Ishikawa (cell line): ENCODE data around the gene ERG28.

ENCODE experiments used
- CREB1 ChIP-seq: IDR thresholded peaks from 2 replicates; pipeline ENCODE4 v1.6.1; 2012; ENCODE audit warnings: low read depth
- EP300 ChIP-seq: IDR thresholded peaks from 2 replicates; pipeline ENCODE4 v1.6.1; 2012; ENCODE audit warnings: borderline replicate concordance
- FOXM1 ChIP-seq: IDR thresholded peaks from 2 replicates; pipeline ENCODE4 v1.6.1; 2012; ENCODE audit warnings: low read depth, borderline replicate concordance
- MAX ChIP-seq: IDR thresholded peaks from 2 replicates; pipeline ENCODE4 v1.6.1; 2012
- NFIC ChIP-seq: IDR thresholded peaks from 2 replicates; pipeline ENCODE4 v1.6.1; 2012
- RAD21 ChIP-seq: IDR thresholded peaks from 2 replicates; pipeline ENCODE4 v1.6.1; 2012; ENCODE audit warnings: low read depth
- TAF1 ChIP-seq: IDR thresholded peaks from 2 replicates; pipeline ENCODE4 v1.6.1; 2012; ENCODE audit warnings: low read depth, mild to moderate bottlenecking
- TCF12 ChIP-seq: IDR thresholded peaks from 2 replicates; pipeline ENCODE4 v1.6.1; 2012; ENCODE audit warnings: low read depth
- TEAD4 ChIP-seq: IDR thresholded peaks from 2 replicates; pipeline ENCODE4 v1.6.1; 2012
- YY1 ChIP-seq: IDR thresholded peaks from 2 replicates; pipeline ENCODE4 v1.6.1; 2012; ENCODE audit warnings: low read depth
- ZBTB7A ChIP-seq: IDR thresholded peaks from 2 replicates; pipeline ENCODE4 v1.6.1; 2012; ENCODE audit warnings: low read depth
- TF ChIP-seq, protein P1 (sequence below): IDR thresholded peaks from 2 replicates; pipeline ENCODE4 v1.6.1; 2012; ENCODE audit warnings: low read depth, mild to moderate bottlenecking

DNA sequence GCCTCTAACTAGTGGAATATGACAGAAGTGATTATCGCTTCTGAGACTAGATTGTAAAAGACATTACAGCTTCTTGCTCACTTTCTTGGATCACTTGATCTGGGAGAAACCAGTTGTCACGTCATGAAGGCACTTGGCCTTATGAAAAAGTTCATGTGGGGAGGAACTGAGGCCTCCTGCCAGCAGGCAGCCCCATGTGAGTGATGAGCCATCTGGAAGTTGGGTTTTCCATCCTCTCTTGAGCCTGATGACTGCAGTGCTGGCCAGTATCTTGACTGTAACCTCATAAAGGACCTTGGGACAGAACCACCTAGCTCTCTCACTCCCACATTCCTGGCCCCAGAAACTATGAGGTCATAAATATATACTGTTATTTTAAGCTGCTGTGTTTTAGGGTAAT, 28.3 kb upstream of the ERG28 start:
- TF ChIP-seq EP300 (no peak), YY1 (no peak), MAX (no peak), CREB1 (no peak), RAD21 (no peak), TEAD4 (no peak), FOXM1 (no peak), TCF12 (no peak), ZBTB7A (no peak), NFIC (no peak), TAF1 (no peak)
- TF ChIP-seq, protein P1, sequence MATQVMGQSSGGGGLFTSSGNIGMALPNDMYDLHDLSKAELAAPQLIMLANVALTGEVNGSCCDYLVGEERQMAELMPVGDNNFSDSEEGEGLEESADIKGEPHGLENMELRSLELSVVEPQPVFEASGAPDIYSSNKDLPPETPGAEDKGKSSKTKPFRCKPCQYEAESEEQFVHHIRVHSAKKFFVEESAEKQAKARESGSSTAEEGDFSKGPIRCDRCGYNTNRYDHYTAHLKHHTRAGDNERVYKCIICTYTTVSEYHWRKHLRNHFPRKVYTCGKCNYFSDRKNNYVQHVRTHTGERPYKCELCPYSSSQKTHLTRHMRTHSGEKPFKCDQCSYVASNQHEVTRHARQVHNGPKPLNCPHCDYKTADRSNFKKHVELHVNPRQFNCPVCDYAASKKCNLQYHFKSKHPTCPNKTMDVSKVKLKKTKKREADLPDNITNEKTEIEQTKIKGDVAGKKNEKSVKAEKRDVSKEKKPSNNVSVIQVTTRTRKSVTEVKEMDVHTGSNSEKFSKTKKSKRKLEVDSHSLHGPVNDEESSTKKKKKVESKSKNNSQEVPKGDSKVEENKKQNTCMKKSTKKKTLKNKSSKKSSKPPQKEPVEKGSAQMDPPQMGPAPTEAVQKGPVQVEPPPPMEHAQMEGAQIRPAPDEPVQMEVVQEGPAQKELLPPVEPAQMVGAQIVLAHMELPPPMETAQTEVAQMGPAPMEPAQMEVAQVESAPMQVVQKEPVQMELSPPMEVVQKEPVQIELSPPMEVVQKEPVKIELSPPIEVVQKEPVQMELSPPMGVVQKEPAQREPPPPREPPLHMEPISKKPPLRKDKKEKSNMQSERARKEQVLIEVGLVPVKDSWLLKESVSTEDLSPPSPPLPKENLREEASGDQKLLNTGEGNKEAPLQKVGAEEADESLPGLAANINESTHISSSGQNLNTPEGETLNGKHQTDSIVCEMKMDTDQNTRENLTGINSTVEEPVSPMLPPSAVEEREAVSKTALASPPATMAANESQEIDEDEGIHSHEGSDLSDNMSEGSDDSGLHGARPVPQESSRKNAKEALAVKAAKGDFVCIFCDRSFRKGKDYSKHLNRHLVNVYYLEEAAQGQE: no peak
